HG03439 (cell line): ENCODE measurements around the gene ENKD1.

ENCODE experiments used
- ATAC-seq: cut with Tn5 transposase; IDR thresholded peaks from one replicate; pipeline ENCODE4 v1.9.1; 2021; ENCODE audit warnings: mild to moderate bottlenecking, moderate library complexity; ENCODE audit not compliant: unreplicated experiment

ENKD1 gene

GRCh38 chr16:67651847-67652246 is 14.7 kb downstream of the ENKD1 start:
- no peak for ATAC-seq

- ATAC-seq, result no peak
Measured at GRCh38 chr16:67651039-67651438, 15.5 kb downstream of the ENKD1 start.

- no peak for ATAC-seq
Measured at GRCh38 chr16:67650023-67650422, 16.5 kb downstream of the ENKD1 start.

GRCh38 chr16:67649494-67649931 is 17.0 kb downstream of the ENKD1 start:
- no peak for ATAC-seq

- no peak for ATAC-seq
Measured at GRCh38 chr16:67648764-67649407, 17.7 kb downstream of the ENKD1 start.

GRCh38 chr16:67648088-67648763 is 18.3 kb downstream of the ENKD1 start:
- ATAC-seq, result no peak

- ATAC-seq, result no peak
Measured at GRCh38 chr16:67647681-67648080, 18.9 kb downstream of the ENKD1 start.

- no peak for ATAC-seq
Measured at GRCh38 chr16:67647111-67647651, 19.4 kb downstream of the ENKD1 start.

GRCh38 chr16:67645397-67646121 is 21.0 kb downstream of the ENKD1 start:
- ATAC-seq, result no peak

- ATAC-seq, result no peak
Measured at GRCh38 chr16:67644038-67644437, 22.5 kb downstream of the ENKD1 start.

- no peak for ATAC-seq
Measured at GRCh38 chr16:67641779-67642708, 24.5 kb downstream of the ENKD1 start.

GRCh38 chr16:67637625-67638024 is 28.9 kb downstream of the ENKD1 start:
- no peak for ATAC-seq

GRCh38 chr16:67636713-67637112 is 29.8 kb downstream of the ENKD1 start:
- no peak for ATAC-seq

GRCh38 chr16:67632415-67633172 is 34.0 kb downstream of the ENKD1 start:
- ATAC-seq, result no peak

GRCh38 chr16:67628216-67628615 is 38.3 kb downstream of the ENKD1 start:
- ATAC-seq, result no peak

- no peak for ATAC-seq
Measured at GRCh38 chr16:67613808-67614207, 52.7 kb downstream of the ENKD1 start.
